GM18861 (cell line): ENCODE data around the gene C3orf85.

Experiments
- ATAC-seq: cut with Tn5 transposase; IDR thresholded peaks from one replicate; pipeline ENCODE4 v1.9.1; 2021; ENCODE audit not compliant: unreplicated experiment

The C3orf85 gene

DNA sequence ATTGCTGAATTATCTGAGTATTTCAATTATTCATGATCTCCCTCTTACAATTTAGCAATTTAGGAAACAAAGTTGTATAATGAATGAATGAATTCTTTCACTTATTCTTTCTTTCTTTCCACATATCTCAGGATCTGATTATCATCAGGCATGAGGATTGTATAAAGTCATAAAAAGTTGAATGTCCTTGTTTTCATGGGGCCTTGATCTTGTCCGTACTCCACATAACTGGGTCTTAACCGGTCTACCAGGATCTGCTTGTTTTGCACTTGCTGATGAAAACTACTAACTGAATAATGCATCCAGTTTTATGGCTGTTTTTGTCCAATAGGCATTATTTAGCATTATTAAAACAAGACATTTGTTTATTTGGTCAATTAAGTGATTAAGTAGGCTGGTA lies 12.6 kb downstream of the C3orf85 start:
- ATAC-seq: no peak

DNA sequence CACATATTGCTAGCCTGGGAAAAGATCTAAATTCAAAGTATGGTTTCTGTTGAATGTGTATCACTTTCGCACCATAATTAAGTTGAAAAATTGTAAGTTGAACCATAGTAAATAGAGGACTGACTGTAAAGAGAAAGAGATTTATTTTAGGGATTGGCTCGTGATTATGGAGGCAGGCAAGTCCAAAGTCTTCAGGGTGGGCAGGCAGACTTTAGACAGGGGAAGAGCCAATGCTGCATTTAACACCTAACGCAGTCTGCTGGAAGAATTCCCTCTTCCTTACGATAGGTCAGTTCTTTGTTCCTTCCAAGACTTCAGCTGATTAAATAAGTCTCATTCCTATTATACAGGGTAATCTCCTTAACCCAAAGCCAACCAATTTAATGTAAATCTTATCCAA lies 15.8 kb downstream of the C3orf85 start:
- ATAC-seq: no peak

DNA sequence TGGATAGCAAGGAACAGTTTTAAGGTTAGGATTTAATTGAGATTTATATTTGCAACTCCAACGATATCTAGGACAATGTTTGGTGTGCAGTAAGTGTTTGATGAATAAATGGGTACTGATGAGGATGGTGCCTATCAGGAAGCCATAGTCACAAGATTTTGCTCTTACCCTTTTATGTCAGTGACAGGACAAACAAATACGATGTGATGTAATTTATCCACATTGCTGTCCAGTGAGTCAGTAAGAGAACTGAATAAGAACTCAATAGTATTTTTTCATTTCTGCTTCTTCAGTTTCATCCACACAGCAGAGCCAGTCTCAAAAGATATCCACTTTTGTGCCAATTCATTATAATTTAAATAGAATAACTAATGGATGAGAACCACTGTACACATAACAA lies 18.5 kb downstream of the C3orf85 start:
- no peak for ATAC-seq

DNA sequence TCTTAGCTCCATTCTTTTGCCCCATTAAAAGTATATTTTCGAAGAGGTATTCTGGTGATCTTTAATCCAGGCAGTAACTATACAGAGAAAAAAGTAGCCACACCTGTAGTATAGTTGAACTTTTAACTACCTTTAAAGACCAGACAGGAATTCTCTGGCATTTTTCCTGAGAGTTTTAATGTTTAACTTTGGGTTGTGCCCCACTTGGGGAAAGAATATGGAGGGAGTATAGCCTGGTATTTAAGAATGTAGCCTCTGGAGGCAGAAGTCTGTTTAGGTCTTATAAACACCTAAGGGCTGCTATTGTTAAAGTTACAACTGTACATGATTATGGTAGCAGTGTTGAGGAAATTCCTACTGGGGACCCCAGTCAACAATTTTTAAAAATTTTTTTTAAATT lies 19.3 kb downstream of the C3orf85 start:
- no peak for ATAC-seq

DNA sequence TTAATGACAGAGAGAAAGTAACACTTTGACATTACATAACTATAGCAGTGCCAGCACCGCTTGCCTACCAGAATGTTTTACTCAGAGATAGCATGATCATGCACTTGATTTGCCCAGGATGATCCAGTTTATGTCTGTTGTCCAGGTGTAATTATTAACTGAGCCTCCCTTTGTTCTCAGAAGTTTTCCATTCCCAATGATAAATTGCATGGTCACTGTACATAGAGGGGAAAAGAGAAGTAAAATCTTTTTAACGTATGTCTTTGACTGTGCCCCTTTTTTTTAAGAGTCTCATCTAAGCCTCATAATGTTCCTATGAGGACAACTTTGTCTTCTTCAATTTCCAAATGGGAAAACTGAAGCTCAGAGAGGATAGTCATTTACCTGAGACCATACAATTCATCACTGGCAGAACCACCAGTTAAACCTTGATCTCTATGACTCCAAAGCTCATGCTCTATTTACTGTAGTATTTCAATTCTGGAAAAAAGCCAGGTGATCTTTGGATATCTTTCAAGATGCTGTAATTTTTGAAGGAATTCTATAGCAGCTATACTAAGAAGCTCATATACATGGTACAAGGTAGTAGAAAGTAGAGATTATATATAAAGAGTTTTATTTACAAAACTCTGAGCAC lies 25.1 kb downstream of the C3orf85 start:
- ATAC-seq: no peak

DNA sequence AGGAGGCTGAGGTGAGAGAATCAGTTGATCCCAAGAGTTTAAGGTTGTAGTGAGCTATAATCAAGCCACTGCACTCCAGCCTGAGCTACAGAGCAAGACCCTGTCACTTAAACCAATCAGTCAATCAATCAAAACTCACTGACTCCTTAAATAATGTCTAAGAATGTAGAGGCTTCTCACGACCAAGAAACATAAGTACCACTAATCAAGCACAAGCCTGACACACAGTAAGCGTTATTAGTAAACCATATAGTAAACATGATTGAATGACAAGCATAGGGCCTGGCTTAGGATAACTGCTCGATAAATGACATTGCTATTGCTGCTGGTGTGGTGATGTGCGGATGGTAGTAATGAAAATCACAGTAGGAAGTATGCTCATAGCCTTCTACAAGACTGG lies 29.4 kb downstream of the C3orf85 start:
- ATAC-seq: no peak

DNA sequence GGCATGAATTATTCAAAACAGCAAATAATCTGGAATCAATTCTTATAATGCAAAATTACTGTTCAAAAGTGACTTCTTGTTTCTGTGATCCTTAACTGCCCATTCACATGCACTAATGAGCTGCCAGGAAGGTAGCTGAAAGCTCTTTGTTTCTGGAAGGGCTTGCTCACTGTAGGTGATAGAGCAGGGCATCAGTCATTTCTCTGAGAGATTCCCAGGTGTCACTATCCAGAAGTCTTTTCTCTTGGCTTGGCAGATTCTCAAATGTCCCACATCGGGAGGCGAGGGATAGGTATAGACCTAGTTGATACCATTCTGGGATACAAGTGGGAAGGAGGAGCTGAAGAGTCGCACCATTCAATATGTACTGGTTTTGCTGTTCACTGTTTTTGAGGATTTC lies 35.0 kb downstream of the C3orf85 start:
- ATAC-seq: no peak

DNA sequence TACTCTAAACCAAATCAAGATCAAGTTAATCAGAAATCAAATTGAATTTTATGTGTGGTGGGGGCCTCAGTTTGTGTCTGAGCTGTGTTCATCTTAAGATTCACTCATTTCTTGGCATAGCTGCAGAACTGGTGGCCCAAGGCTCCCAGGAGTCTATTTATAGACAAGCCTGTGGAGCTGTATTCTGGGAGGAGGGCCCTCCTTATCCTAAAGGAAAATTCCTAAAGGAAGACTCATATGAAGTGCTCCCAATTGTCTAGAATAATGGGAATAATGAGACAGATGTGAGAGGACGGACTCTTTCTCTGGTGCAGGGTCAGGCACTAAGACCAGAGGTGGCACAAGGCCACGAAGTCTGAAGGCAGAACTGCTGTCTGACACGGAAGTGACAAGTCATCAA lies 38.9 kb downstream of the C3orf85 start:
- ATAC-seq: no peak

DNA sequence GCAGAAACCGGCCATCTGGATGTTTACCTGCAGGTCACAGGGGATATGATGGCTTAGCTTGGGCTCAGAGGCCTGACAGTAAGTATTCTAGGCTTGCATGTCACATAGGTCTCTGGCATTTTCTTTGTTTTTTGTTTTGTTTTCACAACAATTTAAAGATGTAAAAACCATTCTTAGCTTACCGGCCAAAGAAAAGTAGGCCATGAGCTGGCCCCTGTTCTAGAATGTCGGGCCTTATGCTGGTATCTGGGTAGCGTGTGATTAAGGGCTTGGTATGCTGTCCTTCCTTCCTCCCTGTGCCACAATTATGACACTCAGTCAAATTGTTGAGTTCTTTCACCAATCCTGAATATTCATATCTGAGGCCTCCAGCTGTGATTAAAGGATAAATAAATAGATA lies 40.2 kb downstream of the C3orf85 start:
- ATAC-seq: no peak

DNA sequence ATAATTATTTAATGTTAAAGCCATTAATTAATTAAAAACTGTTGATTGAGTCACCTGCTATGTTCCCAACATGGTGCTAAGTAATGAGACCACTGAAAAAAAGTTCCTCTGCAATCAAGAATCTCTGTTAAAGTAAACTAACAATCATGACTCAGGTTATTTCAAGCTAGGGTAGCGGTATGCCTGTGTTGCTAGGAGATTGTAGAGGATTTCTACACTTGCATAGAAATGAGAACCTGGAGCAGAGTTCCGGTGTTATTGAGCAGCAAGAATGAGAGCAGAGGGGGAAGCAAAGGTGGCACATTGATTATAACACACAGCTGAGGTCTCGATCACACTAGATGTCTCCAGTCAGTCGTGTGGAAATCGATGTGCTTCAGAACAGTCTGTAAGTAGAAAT lies 41.4 kb downstream of the C3orf85 start:
- ATAC-seq: no peak

DNA sequence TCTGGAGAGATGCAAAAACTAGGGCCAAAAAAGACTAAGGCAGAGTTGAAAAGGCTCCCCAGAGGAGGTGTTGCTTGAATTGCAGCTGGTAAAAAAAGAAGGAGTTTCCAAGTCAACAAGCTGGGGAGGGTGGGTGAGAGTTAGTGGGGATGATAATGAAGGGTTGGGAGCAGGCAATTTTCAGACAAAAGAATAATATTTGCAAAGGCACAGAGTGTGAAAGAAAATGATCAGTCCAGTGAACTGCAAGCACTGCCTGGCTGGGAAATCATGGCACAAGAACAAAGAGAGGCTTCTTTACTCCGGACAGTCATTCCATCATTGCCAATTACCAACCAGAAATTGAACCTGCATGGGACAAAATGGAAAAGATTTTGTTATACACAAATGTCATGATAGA lies 42.2 kb downstream of the C3orf85 start:
- ATAC-seq: no peak

DNA sequence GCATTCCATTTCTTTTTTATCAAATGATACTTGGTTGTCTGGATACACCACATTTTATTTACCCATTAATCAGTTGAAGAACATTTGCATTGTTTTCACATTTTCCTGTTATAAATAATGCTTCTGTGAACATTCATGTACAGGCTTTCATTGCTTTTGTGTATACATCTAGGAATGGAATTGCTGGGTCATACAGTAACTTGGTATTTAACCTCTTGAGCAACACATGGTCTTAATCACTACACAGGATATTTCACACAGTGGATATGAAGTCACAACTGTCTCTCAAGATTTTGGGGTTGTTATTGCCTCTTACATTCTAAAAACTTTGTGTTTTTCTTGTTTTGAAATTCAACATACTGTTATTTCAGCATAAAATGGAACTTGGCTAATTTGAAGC lies 48.2 kb downstream of the C3orf85 start:
- no peak for ATAC-seq

DNA sequence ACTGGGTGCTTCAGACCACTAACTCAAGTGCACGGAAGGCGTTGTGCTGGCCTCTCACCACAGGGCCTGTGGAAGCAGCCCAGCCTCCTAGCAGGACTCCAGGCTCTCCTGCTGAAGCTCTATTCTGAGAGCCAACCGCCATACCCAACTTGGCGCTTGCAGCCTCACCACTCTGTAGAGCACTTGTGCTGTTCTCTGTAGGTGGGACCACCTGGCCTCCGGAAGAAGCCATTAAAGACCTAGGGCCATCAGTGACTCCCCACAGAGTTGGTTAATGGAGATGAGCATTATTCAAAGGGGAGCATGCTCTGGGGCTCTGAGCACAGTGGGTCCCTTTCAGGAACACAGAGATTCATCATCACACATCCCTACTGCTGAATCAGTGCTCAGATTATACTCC lies 50.9 kb downstream of the C3orf85 start:
- ATAC-seq: no peak

DNA sequence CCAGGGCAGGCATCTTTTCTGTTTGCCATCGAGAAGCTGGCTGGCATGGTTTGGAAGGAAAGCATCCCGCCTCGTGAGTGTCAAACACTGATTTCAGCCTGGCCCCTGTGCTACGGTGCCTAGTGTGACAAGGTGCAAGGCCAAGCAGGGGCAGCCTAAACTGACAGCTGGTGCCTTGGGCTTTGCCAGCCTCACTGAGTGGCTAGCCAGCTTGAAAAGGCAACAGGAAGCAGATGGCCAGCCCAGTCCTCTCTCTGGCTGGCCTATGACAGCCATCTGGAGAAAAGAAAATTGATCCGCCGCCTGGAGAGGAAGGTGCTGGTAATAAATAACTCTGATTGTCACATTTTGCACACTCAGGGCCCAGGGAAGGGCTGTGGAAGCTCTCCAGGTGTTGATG lies 52.2 kb downstream of the C3orf85 start:
- no peak for ATAC-seq

DNA sequence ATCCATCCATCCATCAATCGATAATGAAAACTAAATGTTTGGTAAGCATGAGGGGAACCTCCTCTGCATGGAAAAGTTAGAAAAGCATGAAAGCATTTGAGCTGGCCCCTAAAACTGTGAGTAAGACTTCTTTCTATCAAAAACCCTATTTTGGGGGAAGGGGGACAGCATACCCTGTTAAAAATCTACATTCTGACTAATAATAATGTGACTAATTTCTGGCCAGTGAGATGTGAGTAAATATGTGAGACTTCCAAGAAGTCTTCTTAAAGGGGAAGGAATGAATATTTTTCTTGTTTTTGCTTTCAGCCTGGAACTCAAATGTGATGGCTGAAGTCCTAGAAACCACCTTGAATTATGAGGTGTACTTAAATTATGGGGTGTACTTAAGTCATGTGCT lies 54.9 kb downstream of the C3orf85 start:
- no peak for ATAC-seq

DNA sequence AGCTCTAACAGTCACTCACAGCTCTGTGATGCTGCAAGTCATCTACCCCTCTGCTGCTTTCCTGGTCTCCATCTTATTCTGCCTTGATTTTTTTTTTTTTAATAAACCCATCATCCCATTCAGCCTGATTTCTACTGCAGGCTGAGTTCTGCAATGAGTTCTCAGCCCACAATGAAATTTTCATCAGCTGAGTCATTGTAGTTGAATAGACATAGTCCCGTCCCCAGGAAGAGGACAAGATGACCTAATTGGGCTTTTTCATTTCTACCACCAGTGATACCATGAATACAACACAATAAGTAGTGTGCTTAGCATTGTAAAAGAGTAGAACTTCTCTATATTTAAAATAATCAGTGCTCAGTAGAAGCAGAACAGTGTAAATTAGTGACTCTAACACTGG lies 59.3 kb downstream of the C3orf85 start:
- no peak for ATAC-seq
